Measurements from ENCODE around the gene DENND1A.

DNA sequence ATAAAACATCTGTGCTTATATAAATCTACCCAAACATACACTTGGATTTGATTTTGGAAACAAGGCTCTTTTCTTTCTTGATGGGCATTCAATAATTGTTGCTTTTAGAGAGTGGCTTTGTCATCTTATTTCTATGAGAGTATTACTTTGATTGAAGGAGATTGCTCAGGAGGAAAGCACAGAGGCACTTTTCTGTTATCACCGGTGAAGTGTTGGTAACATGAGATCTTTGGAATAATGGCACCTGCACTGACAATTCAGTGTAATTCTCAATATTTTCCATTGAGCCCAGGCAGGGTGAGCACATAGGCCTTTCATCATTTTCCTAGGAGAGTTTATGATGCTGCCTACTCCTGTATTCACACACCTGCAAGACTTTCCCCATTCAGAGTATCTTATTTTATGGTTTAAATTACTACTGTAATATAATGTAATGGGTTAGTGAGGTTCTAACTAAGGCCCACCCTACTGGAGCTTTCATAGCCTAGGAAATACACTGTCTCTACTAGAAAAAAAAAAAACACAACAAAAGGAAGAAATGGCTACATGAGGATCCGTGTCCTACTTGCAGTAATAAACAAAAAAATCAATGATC is 244.3 kb downstream of the DENND1A start:
- TF ChIP-seq GATA2 (IDR thresholded peaks at IDR 0.05; ENCODE audit: low read depth, low read length) = no peak
- no peak for TF ChIP-seq GATA3 (IDR thresholded peaks at IDR 0.05; ENCODE audit: low read depth, low read length)

Measured in SH-SY5Y (cell line).